Erythroblast (primary cell): Measurements from ENCODE around the gene SPATC1L.

Experiments used
- GATA1 ChIP-seq: IDR thresholded peaks from 2 replicates; pipeline ENCODE4 v1.6.1; 2011; ENCODE audit warnings: low read depth, mild to moderate bottlenecking, control low read depth, low read length, moderate library complexity
- POLR2A ChIP-seq: IDR thresholded peaks from 2 replicates; pipeline ENCODE4 v1.6.1; 2011; ENCODE audit warnings: mild to moderate bottlenecking, low read length

GRCh38 chr21:46152927-46153246 lies 31.4 kb downstream of the SPATC1L start:
- TF ChIP-seq POLR2A (no peak), GATA1 (no peak)
